H1 (cell line): Measurements from ENCODE around the gene SSTR5. TPM values are rescaled to one million over a fixed set of nuclear protein-coding genes. Genes with fewer than 3 reads are reported as not detected.

Experiments used
- CTCF ChIA-PET: fragments of 300-600 bp; sonication (Branson Sonifier 250); formaldehyde crosslinking; loops from one replicate; lab custom pipeline; 2021; ENCODE audit not compliant: partially characterized antibody; lab: Charles Lee
- POLR2A ChIA-PET: fragments of 300-600 bp; sonication (Branson Sonifier 250); formaldehyde crosslinking; loops from one replicate; lab custom pipeline; 2021; ENCODE audit warnings: inconsistent platforms; ENCODE audit not compliant: partially characterized antibody; lab: Charles Lee
- DNase-seq, 2 experiments: peaks; one replicate each; pipeline versions ENCODE4 v3.0.0 to v3.0.0-alpha.2; 2010 to 2022; ENCODE audit warnings: low spot score in 2 of 2, low read depth in 1 of 2, mixed read lengths in 1 of 2
- FAIRE-seq: peaks from 2 replicates; lab custom pipeline; 2011; peaks lifted over from hg19 to GRCh38; lab: Jason Lieb, UNC
- H2AFZ ChIP-seq: 2 replicates; pipeline ENCODE4 v1.8.1; 2012; ENCODE audit warnings: low read length, inconsistent platforms
- H2AK5ac ChIP-seq: 2 replicates; pipeline ENCODE4 v1.6.1; 2013; ENCODE audit warnings: low read depth, low read length
- H2BK120ac ChIP-seq: replicated peaks from 2 replicates; pipeline ENCODE3; 2013; ENCODE audit warnings: low read depth, low read length, inconsistent platforms
- H2BK12ac ChIP-seq: 2 replicates; pipeline ENCODE4 v1.6.1; 2013; ENCODE audit warnings: low read depth, low read length
- H2BK15ac ChIP-seq: 2 replicates; pipeline ENCODE4 v1.6.1; 2013; ENCODE audit warnings: low read length
- H2BK20ac ChIP-seq: 2 replicates; pipeline ENCODE4 v1.6.1; 2013; ENCODE audit warnings: low read length
- H2BK5ac ChIP-seq: 2 replicates; pipeline ENCODE4 v1.6.1; 2013; ENCODE audit warnings: low read depth, low read length
- H3K14ac ChIP-seq: 2 replicates; pipeline ENCODE4 v1.6.1; 2013; ENCODE audit warnings: inconsistent platforms; ENCODE audit not compliant: insufficient read length
- H3K18ac ChIP-seq: 2 replicates; pipeline ENCODE4 v1.6.1; 2013; ENCODE audit warnings: low read length; ENCODE audit errors: extremely low read depth
- H3K23ac ChIP-seq: 2 replicates; pipeline ENCODE4 v1.6.1; 2013; ENCODE audit warnings: inconsistent platforms; ENCODE audit not compliant: insufficient read length
- H3K23me2 ChIP-seq: 2 replicates; pipeline ENCODE4 v1.6.1; 2013; ENCODE audit warnings: low read depth, low read length
- H3K27ac ChIP-seq: 2 replicates; pipeline ENCODE4 v1.6.1; 2011; ENCODE audit warnings: low read depth, low read length, inconsistent platforms
- H3K27me3 ChIP-seq, 4 experiments: replicated peaks in 1 of 4; 1 replicate in 1 of 4; 2 replicates in 3 of 4; pipeline versions ENCODE4 v1.6.1 to v1.8.1; 2011 to 2013; ENCODE audit warnings: low read length in 3 of 4, mild to moderate bottlenecking in 3 of 4, inconsistent platforms in 2 of 4, mixed read lengths in 2 of 4, moderate library complexity in 1 of 4; ENCODE audit not compliant: control insufficient read depth in 3 of 4, insufficient read depth in 3 of 4; ENCODE audit errors: extremely low read depth in 1 of 4
- H3K36me3 ChIP-seq, 4 experiments: 2 replicates each; pipeline versions ENCODE4 v1.6.1 to v1.8.1; 2011 to 2013; ENCODE audit warnings: mild to moderate bottlenecking in 4 of 4, low read length in 3 of 4, moderate library complexity in 2 of 4, control low read depth in 1 of 4, inconsistent platforms in 1 of 4; ENCODE audit not compliant: insufficient read depth in 4 of 4, control insufficient read depth in 2 of 4
- H3K4ac ChIP-seq: replicated peaks from 2 replicates; pipeline ENCODE3; 2013; ENCODE audit warnings: low read length, low read depth, mixed read lengths, inconsistent platforms; ENCODE audit not compliant: insufficient read length
- H3K4me1 ChIP-seq, 4 experiments: replicated peaks in 1 of 4; 1 replicate in 1 of 4; 2 replicates in 3 of 4; pipeline versions ENCODE4 v1.6.1 to v1.8.1; 2011 to 2013; ENCODE audit warnings: low read length in 3 of 4, inconsistent platforms in 2 of 4, mixed read lengths in 1 of 4; ENCODE audit not compliant: insufficient read depth in 4 of 4, control insufficient read depth in 3 of 4
- H3K4me2 ChIP-seq, 2 experiments: 2 replicates each; pipeline versions ENCODE4 v1.6.1 to v1.8.1; 2011 to 2013; ENCODE audit warnings: low read depth in 2 of 2, low read length in 2 of 2, control low read depth in 1 of 2, inconsistent platforms in 1 of 2, mild to moderate bottlenecking in 1 of 2; ENCODE audit not compliant: insufficient read depth in 1 of 2
- H3K4me3 ChIP-seq, 4 experiments: fragments of 200-600, 300-600 bp in 1 of 4; sonication (generic), shearing (Covaris generic), sonication (Bioruptor Twin) in 1 of 4; 2 replicates each; pipeline versions ENCODE4 v1.5.1 to v1.8.1; 2011 to 2016; ENCODE audit warnings: low read length in 4 of 4, low read depth in 3 of 4, control low read depth in 2 of 4, inconsistent platforms in 2 of 4, mild to moderate bottlenecking in 2 of 4, mixed read lengths in 1 of 4, moderate library complexity in 1 of 4; ENCODE audit not compliant: insufficient read depth in 2 of 4; ENCODE audit errors: extremely low read depth in 1 of 4
- H3K56ac ChIP-seq: replicated peaks from 2 replicates; pipeline ENCODE3; 2013; ENCODE audit warnings: low read depth, mild to moderate bottlenecking, mixed read lengths, low read length, inconsistent platforms; ENCODE audit not compliant: insufficient read length
- H3K79me1 ChIP-seq: 2 replicates; pipeline ENCODE4 v1.6.1; 2013; ENCODE audit warnings: low read depth, low read length, control low read depth
- H3K79me2 ChIP-seq, 2 experiments: 2 replicates each; pipeline versions ENCODE4 v1.6.1 to v1.8.1; 2012 to 2013; ENCODE audit warnings: low read length in 2 of 2, mild to moderate bottlenecking in 2 of 2, inconsistent platforms in 1 of 2; ENCODE audit not compliant: insufficient read depth in 2 of 2, control insufficient read depth in 1 of 2
- H3K9ac ChIP-seq, 4 experiments: replicated peaks in 1 of 4; 1 replicate in 1 of 4; 2 replicates in 3 of 4; pipeline versions ENCODE4 v1.6.1 to v1.8.1; 2011 to 2013; ENCODE audit warnings: low read depth in 3 of 4, low read length in 3 of 4, control low read depth in 2 of 4, mild to moderate bottlenecking in 2 of 4, moderate library complexity in 2 of 4, inconsistent platforms in 1 of 4; ENCODE audit errors: extremely low read depth in 1 of 4
- H3K9me3 ChIP-seq, 2 experiments: 2 replicates each; pipeline versions ENCODE4 v1.6.1 to v1.8.1; 2012 to 2013; ENCODE audit warnings: mild to moderate bottlenecking in 2 of 2, moderate library complexity in 2 of 2, control low read depth in 1 of 2, inconsistent platforms in 1 of 2, low read depth in 1 of 2, low read length in 1 of 2, mixed read lengths in 1 of 2; ENCODE audit not compliant: insufficient read depth in 2 of 2
- H4K20me1 ChIP-seq, 2 experiments: replicated peaks in 1 of 2; 2 replicates each; pipeline versions ENCODE3 to v1.8.1; 2011 to 2013; ENCODE audit warnings: inconsistent platforms in 2 of 2, low read length in 2 of 2, mild to moderate bottlenecking in 1 of 2; ENCODE audit not compliant: insufficient read depth in 2 of 2, control insufficient read depth in 1 of 2
- H4K5ac ChIP-seq: 2 replicates; pipeline ENCODE4 v1.6.1; 2013; ENCODE audit warnings: low read length, low read depth, mixed read lengths, inconsistent platforms; ENCODE audit not compliant: insufficient read length
- H4K8ac ChIP-seq: 2 replicates; pipeline ENCODE4 v1.8.0; 2013; ENCODE audit warnings: mild to moderate bottlenecking, moderate library complexity, low read length, inconsistent platforms; ENCODE audit not compliant: insufficient read depth; ENCODE audit errors: extremely low read depth
- H4K91ac ChIP-seq: replicated peaks from 2 replicates; pipeline ENCODE3; 2013; ENCODE audit warnings: low read length, mixed read lengths, inconsistent platforms; ENCODE audit not compliant: insufficient read length
- NRF1 ChIP-seq: IDR thresholded peaks from 2 replicates; pipeline ENCODE4 v1.6.1; 2011; ENCODE audit warnings: mild to moderate bottlenecking, low read depth, low read length, improper control_type of control experiment
- WGBS, 2 experiments: shearing (Covaris generic) in 1 of 2; methylation state at CpG; one replicate each; pipeline versions ENCODE4 v1.1.6 to v1.1.7; 2013 to 2015; ENCODE audit warnings: low lambda C conversion rate in 2 of 2, mixed read lengths in 2 of 2, inconsistent platforms in 1 of 2, low coverage in 1 of 2, missing lambda C conversion rate in 1 of 2; ENCODE audit not compliant: insufficient replicate concordance in 2 of 2, insufficient coverage in 1 of 2, insufficient read length in 1 of 2; ENCODE audit errors: extremely low coverage in 1 of 2, missing lambda C conversion rate in 1 of 2; 5-methylcytosine and 5-hydroxymethylcytosine counted together
- polyA plus RNA-seq, 7 experiments: library from polyadenylated mRNA; depleted of rRNA in 3 of 7; stranded (reverse) in 5 of 7; unstranded in 2 of 7; fragments of >200 nt in 5 of 7; fragments of 200-250 nt in 2 of 7; gene quantifications; 1 replicate in 5 of 7; 2 replicates in 1 of 7; 4 replicates in 1 of 7; pipeline versions ENCODE4 v1.2.1 to v1.2.3, GENCODE V29; 2011 to 2013; ENCODE audit warnings: missing spikeins in 2 of 7, mixed read lengths in 2 of 7
- total RNA-seq: library from RNA; stranded (reverse); fragmentation: NEBNext Ultra II Directional; extraction: Animal tissue kit (Norgen Biotek cat#: 25700); gene quantifications from 2 replicates; pipeline ENCODE4 v1.2.1, GENCODE V29; 2021

SSTR5 gene
- total and polyA plus RNA-seq, 2 of the 8 experiments (the other 6 are each of a cell fraction or from before 2014, with no cell fraction given) = 0.56 to 0.60 TPM

GRCh38 chr16:1088295-1089170, 16.0 kb downstream of the SSTR5 start:
- TF ChIP-seq NRF1 = no peak
- H4K8ac ChIP-seq = 0 out of 2 replicates have a peak overlapping the region, but pooled peaks have one; percentile 51
- H2BK120ac ChIP-seq = no peak overlapping the region
- peaks cover 0 to 1% of the 10 kb centered on the region in 2 experiments for H4K20me1 ChIP-seq
- H3K4me1 ChIP-seq = peaks cover 0 to 10% (median 5%) of the 10 kb centered on the region in 4 experiments; a peak in 5 of 7 replicates
- no peaks in the 10 kb centered on the region for H3K27me3 ChIP-seq
- H3K56ac ChIP-seq = no peak overlapping the region
- H4K5ac ChIP-seq = no peak overlapping the region
- ChIA-PET CTCF (interaction anchor here (0.8 kb wide), 1 partner anchor 10 kb away, joined by 3 read pairs; no protein-coding TSS in a partner anchor), POLR2A (no interaction called here)
- peaks cover 4 to 11% of the 10 kb centered on the region in 2 experiments; a peak in 3 of 4 replicates for H3K9me3 ChIP-seq
- no peak overlapping the region for H2BK5ac ChIP-seq
- FAIRE-seq (no peak), DNase-seq (no peak)
- no peak overlapping the region for H3K14ac ChIP-seq
- no peak overlapping the region for H4K91ac ChIP-seq
- H2BK12ac ChIP-seq = no peak overlapping the region
- H3K27ac ChIP-seq = no peak overlapping the region
- no peak overlapping the region for H3K9ac ChIP-seq
- no peak overlapping the region for H2AFZ ChIP-seq
- no peaks in the 10 kb centered on the region for H3K23me2 ChIP-seq
- 88% methylated on average over 35 of the region's 40 CpGs; no CpG with 5 or more reads in 1 of the 2 experiments for WGBS, 2 experiments
- no peak overlapping the region for H2BK15ac ChIP-seq
- H3K4me2 ChIP-seq = no peak overlapping the region
- no peak overlapping the region for H2BK20ac ChIP-seq
- no peaks in the 10 kb centered on the region for H3K79me1 ChIP-seq
- H3K23ac ChIP-seq = no peak overlapping the region
- no peaks in the 10 kb centered on the region for H3K36me3 ChIP-seq
- no peak overlapping the region for H3K4me3 ChIP-seq
- H3K18ac ChIP-seq = no peak overlapping the region
- no peak overlapping the region for H3K4ac ChIP-seq
- H3K79me2 ChIP-seq = no peaks in the 10 kb centered on the region
- H2AK5ac ChIP-seq = no peak overlapping the region
